Kidney (tissue), 14 donors: ENCODE measurements around the gene CPB2. TPM values are rescaled to one million over a fixed set of nuclear protein-coding genes. Genes with fewer than 3 reads are reported as not detected.

Source experiments
- DNase-seq, 5 donors: peaks; one replicate each; pipeline ENCODE4 v3.0.0-alpha.2; 2013 to 2020
- FAIRE-seq: peaks from 2 replicates; lab custom pipeline; 2012; peaks lifted over from hg19 to GRCh38; lab: Jason Lieb, UNC
- H3K27ac ChIP-seq, 2 donors: one replicate each; pipeline ENCODE4 v1.7.0; 2013; ENCODE audit warnings: low read depth in 2 of 2, low read length in 2 of 2, inconsistent platforms in 1 of 2
- H3K27me3 ChIP-seq: one replicate; pipeline ENCODE4 v1.7.1; 2013; ENCODE audit warnings: low read length, inconsistent platforms; ENCODE audit not compliant: control insufficient read depth, insufficient read depth
- H3K36me3 ChIP-seq, 3 donors: one replicate each; pipeline versions ENCODE4 v1.7.0 to v1.7.1; 2013; ENCODE audit warnings: low read length in 3 of 3, control low read depth in 1 of 3, inconsistent platforms in 1 of 3; ENCODE audit not compliant: insufficient read depth in 3 of 3, control insufficient read depth in 2 of 3
- H3K4me1 ChIP-seq, 3 donors: one replicate each; pipeline versions ENCODE4 v1.7.0 to v1.7.1; 2013; ENCODE audit warnings: low read length in 3 of 3, inconsistent platforms in 1 of 3, low read depth in 1 of 3; ENCODE audit not compliant: control insufficient read depth in 2 of 3, insufficient read depth in 2 of 3
- H3K4me3 ChIP-seq, 3 donors: one replicate each; pipeline versions ENCODE4 v1.7.0 to v1.8.1; 2013; ENCODE audit warnings: low read length in 3 of 3, control low read depth in 1 of 3, inconsistent platforms in 1 of 3
- H3K9ac ChIP-seq, 3 donors: one replicate each; pipeline versions ENCODE4 v1.7.0 to v1.7.1; 2013; ENCODE audit warnings: low read length in 3 of 3, control low read depth in 1 of 3, inconsistent platforms in 1 of 3
- H3K9me3 ChIP-seq, 3 donors: one replicate each; pipeline versions ENCODE4 v1.7.0 to v1.7.1; 2013; ENCODE audit warnings: low read length in 3 of 3, control low read depth in 1 of 3, inconsistent platforms in 1 of 3; ENCODE audit not compliant: control insufficient read depth in 2 of 3, insufficient read depth in 1 of 3
- intact Hi-C: fragments of 100-400 bp; cut with DNase I; formaldehyde crosslinking; loops from one replicate; pipeline ENCODE4 v1.11.1; 2022
- polyA plus RNA-seq: library from polyadenylated mRNA; stranded (reverse); fragments of 350-450 nt; fragmentation: Illumina TruSeq; extraction: RNeasy Lipid Tissue Mini Kit (QIAGEN cat#74804); gene quantifications from one replicate; pipeline ENCODE4 v1.2.3, GENCODE V29; 2014; ENCODE audit warnings: low read depth, low replicate concordance; ENCODE audit not compliant: insufficient read depth
- total RNA-seq: library from RNA; stranded (reverse); fragmentation: NEBNext Ultra II Directional; extraction: Animal tissue kit (Norgen Biotek cat#: 25700); gene quantifications from one replicate; pipeline ENCODE4 v1.2.1, GENCODE V29; 2021
- TF ChIP-seq, protein P1 (sequence below): IDR thresholded peaks from 3 replicates; pipeline ENCODE4 v1.5.1; 2012; ENCODE audit warnings: mild to moderate bottlenecking, moderate library complexity, borderline replicate concordance; ENCODE audit not compliant: insufficient read depth; ENCODE audit errors: extremely low read depth
- donor health status: control.
- donor health status: control.
- donor health status: control.
- donor health status: control.
- donor health status: control.
- donor health status: DM: yes; HTN: yes; CAD: no.
- donor health status: Normal renal cell carcinoma (clear cell type).

CPB2 gene
- total and polyA plus RNA-seq, 2 donors from 2014 or later: not detected

DNA sequence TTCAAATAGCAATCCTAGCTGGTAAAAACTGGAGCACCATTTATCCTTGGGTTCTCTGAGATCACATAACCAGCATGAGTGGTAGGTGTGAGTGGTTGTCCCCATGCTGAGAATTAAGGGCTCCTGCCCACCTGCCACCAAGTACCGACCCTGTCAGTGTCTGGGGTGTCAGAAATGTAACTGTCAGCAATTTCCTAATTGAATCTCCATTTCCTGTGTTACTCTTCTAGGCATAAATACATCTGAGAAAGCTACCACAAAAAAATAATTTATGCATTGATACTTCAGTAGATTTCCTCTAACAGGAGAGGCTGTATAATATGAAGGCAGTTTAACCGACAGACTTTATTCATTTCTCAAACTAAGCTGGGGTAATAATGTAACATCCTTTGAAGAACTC, 25.1 kb downstream of the CPB2 start:
- Histone ChIP-seq H3K9me3 (no peaks in the 10 kb centered on the region), H3K4me1 (no peaks in the 10 kb centered on the region), H3K4me3 (no peak overlapping the region), H3K27ac (no peak overlapping the region), H3K9ac (no peak overlapping the region), H3K27me3 (no peaks in the 10 kb centered on the region), H3K36me3 (no peaks in the 10 kb centered on the region)
- TF ChIP-seq, protein P1, sequence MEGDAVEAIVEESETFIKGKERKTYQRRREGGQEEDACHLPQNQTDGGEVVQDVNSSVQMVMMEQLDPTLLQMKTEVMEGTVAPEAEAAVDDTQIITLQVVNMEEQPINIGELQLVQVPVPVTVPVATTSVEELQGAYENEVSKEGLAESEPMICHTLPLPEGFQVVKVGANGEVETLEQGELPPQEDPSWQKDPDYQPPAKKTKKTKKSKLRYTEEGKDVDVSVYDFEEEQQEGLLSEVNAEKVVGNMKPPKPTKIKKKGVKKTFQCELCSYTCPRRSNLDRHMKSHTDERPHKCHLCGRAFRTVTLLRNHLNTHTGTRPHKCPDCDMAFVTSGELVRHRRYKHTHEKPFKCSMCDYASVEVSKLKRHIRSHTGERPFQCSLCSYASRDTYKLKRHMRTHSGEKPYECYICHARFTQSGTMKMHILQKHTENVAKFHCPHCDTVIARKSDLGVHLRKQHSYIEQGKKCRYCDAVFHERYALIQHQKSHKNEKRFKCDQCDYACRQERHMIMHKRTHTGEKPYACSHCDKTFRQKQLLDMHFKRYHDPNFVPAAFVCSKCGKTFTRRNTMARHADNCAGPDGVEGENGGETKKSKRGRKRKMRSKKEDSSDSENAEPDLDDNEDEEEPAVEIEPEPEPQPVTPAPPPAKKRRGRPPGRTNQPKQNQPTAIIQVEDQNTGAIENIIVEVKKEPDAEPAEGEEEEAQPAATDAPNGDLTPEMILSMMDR: no peak
- FAIRE-seq (no peak), DNase-seq (no peak)
- intact Hi-C loops: no loop called here

DNA sequence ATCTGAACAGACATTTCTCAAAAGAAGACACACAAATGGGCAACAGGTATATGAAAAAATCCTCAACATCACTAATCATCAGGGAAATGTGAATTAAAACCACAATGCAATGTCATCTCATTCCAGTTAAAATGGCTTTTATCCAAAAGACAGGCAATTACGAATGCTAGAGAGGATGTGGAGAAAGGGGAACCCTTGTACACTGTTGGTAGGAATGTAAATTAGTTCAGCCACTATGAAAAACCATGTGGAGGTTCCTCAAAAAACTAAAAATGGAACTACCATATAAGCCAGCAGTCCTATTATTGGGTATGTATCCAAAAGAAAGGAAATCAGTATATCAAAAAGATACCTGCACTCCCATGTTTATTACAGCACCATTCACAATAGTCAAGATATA, 27.6 kb downstream of the CPB2 start:
- no peaks in the 10 kb centered on the region for H3K36me3 ChIP-seq
- H3K4me3 ChIP-seq: no peak overlapping the region
- TF ChIP-seq, protein P1: no peak
- DNase-seq (no peak), FAIRE-seq (no peak)
- H3K9ac ChIP-seq: no peak overlapping the region
- H3K27ac ChIP-seq: no peak overlapping the region
- no peaks in the 10 kb centered on the region for H3K4me1 ChIP-seq
- H3K9me3 ChIP-seq: no peaks in the 10 kb centered on the region
- H3K27me3 ChIP-seq: no peaks in the 10 kb centered on the region
- intact Hi-C loops: no loop called here

DNA sequence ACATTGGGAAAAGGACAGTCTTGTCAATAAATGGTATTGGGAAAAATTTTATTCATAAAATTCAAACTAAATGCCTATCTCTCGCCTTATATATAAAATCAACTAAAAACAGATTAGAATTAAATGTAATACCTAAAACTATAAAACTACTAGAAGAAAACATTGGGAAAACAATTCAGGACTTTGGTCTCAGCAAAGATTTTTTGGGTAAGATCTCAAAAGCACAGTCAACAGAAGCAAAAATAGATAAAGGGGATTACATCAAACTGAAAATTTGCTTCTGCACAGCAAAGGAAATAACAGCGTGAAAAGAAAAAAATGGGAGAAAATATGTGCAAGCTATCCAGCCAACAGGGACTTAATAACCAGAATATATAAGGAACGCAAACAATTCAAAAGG, 28.0 kb downstream of the CPB2 start:
- H3K36me3 ChIP-seq: no peaks in the 10 kb centered on the region
- no peak for DNase-seq
- no peak overlapping the region for H3K4me3 ChIP-seq
- intact Hi-C loops: no loop called here
- FAIRE-seq: no peak
- TF ChIP-seq, protein P1: no peak
- H3K9ac ChIP-seq: no peak overlapping the region
- no peaks in the 10 kb centered on the region for H3K27me3 ChIP-seq
- H3K9me3 ChIP-seq: no peaks in the 10 kb centered on the region
- H3K4me1 ChIP-seq: no peaks in the 10 kb centered on the region
- H3K27ac ChIP-seq: no peak overlapping the region

DNA sequence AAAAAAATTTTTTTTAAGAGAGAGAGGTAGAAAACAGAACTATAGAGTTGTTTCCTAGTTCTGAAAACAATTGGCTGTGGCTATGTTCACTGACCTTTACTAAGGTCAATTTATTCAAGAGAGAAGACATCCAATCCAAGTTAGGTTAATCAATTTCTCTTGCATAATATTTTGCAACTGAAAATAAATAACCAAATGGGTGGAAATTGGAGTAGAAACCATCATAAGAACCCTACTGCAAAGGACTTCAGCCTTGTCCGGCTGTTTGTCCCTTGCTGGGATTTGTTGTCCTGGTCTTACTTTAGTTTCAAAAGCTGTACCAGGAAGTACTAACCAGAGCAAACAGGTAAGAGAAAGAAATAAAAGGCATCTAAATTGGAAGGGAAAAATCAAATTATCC, 29.0 kb downstream of the CPB2 start:
- no peak for FAIRE-seq
- no peak overlapping the region for H3K4me3 ChIP-seq
- H3K9ac ChIP-seq: no peak overlapping the region

More for the DNA sequence above, 29.0 kb downstream of the CPB2 start:
- intact Hi-C loops: no loop called here
- Histone ChIP-seq H3K4me1 (no peaks in the 10 kb centered on the region), H3K9me3 (no peaks in the 10 kb centered on the region), H3K36me3 (no peaks in the 10 kb centered on the region), H3K27ac (no peak overlapping the region), H3K27me3 (no peaks in the 10 kb centered on the region)
- TF ChIP-seq, protein P1: no peak
- DNase-seq: no peak
